Measurements from ENCODE around the gene SLFN14. TPM values are rescaled to one million over a fixed set of nuclear protein-coding genes. Genes with fewer than 3 reads are reported as not detected.
A peak's percentile ranks its signal among the peaks of the same experiment; 100 is the strongest.

SLFN14 gene
- total RNA-seq, 1 donor from 2014 or later: not detected

DNA sequence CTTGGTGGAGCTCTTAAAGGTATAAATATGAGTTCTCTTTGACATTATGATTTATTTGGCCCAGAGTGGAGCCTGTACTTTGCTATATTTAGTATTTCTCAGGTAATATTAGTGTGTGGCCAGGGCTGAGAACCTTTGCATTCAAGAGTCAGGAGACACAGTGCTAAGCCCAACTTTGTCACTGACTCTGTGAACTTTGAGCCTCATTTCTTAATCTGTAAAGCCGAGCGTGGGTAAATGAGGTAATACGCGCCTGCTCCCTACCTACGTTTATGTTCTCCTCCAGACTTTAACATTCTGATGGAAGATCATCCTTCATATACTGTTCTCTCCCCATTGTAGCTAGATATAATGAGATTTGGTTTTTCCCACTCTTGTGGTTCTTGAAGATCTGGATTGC lies 37.0 kb upstream of the SLFN14 start:
- Mint-ChIP-seq H3K4me3 (no peak overlapping the region), H3K36me3 (ENCODE audit: low read depth) (peaks cover 8% of the 10 kb centered on the region), H3K27ac (ENCODE audit: unreplicated experiment) (no peak overlapping the region), H3K27me3 (ENCODE audit: low read depth) (no peaks in the 10 kb centered on the region), H3K4me1 (no peaks in the 10 kb centered on the region), H3K9me3 (no peaks in the 10 kb centered on the region)
- TF ChIP-seq, protein P1, sequence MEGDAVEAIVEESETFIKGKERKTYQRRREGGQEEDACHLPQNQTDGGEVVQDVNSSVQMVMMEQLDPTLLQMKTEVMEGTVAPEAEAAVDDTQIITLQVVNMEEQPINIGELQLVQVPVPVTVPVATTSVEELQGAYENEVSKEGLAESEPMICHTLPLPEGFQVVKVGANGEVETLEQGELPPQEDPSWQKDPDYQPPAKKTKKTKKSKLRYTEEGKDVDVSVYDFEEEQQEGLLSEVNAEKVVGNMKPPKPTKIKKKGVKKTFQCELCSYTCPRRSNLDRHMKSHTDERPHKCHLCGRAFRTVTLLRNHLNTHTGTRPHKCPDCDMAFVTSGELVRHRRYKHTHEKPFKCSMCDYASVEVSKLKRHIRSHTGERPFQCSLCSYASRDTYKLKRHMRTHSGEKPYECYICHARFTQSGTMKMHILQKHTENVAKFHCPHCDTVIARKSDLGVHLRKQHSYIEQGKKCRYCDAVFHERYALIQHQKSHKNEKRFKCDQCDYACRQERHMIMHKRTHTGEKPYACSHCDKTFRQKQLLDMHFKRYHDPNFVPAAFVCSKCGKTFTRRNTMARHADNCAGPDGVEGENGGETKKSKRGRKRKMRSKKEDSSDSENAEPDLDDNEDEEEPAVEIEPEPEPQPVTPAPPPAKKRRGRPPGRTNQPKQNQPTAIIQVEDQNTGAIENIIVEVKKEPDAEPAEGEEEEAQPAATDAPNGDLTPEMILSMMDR (conservative IDR thresholded peaks at IDR 0.05): no peak
- DNase-seq (ENCODE audit: low read depth, low spot score): no peak

DNA sequence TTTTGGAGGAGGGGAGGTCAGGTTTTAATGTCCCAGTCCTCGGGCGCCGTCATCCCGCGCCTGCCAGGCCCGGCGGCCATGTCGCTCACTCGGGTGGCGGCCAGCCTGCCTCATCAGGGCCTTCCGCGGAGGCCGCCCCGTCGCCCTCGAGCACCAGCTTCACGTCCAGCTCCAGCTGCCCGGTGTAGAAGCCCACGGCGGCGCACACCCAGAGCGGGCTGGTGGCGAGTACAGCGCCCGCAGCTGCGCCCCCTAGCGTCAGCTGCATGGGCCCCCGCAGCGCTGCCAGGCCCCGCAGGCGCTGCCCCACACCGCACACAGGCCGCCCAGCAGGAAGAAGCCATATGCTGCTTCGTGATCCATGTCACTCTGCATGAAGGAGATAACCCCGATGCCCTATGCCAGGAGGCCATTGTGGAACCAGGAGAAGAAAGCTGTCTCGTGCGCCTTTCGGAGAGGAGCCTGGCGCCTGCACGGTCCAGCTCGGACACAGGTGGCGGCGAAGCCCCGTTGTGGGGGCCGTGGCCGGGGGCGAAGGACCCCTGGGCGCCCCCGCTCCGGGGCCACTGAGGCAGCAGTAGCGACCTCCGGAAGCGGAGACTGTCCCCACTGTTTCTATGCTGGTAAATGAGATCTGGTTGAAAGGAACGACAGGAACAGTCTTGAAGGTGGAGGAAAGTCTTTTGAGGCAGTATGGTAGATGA lies 36.1 kb upstream of the SLFN14 start:
- Mint-ChIP-seq H3K4me3 (no peak overlapping the region), H3K4me1 (no peaks in the 10 kb centered on the region), H3K9me3 (no peaks in the 10 kb centered on the region), H3K27me3 (ENCODE audit: low read depth) (no peaks in the 10 kb centered on the region), H3K36me3 (ENCODE audit: low read depth) (peaks cover 8% of the 10 kb centered on the region), H3K27ac (ENCODE audit: unreplicated experiment) (no peak overlapping the region)
- TF ChIP-seq, protein P1 (conservative IDR thresholded peaks at IDR 0.05): peak; percentile 17
- no peak for DNase-seq (ENCODE audit: low read depth, low spot score)

DNA sequence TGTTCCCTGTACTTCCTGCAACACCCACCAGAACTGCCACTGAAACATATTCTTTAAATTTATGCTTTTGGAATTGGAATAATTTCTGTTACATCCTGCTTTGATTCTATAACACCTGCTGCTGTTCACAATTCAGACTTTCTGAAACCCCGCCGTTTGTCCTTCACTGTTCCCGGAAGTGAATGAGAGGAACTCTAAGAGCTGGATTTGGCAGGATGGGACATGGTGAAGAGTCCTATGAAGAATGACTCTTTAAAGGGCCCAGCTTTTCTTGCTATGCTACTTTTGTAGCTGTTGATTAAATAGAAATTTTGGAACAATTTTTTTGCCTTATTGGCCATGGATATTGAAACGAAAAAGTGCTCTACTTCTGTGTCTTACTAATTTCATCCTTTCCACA lies 35.5 kb upstream of the SLFN14 start:
- no peak for DNase-seq (ENCODE audit: low read depth, low spot score)
- no peak overlapping the region for H3K4me3 Mint-ChIP-seq
- no peaks in the 10 kb centered on the region for H3K4me1 Mint-ChIP-seq
- no peaks in the 10 kb centered on the region for H3K27me3 Mint-ChIP-seq (ENCODE audit: low read depth)
- peaks cover 8% of the 10 kb centered on the region for H3K36me3 Mint-ChIP-seq (ENCODE audit: low read depth)
- no peak overlapping the region for H3K27ac Mint-ChIP-seq (ENCODE audit: unreplicated experiment)
- H3K9me3 Mint-ChIP-seq: no peaks in the 10 kb centered on the region
- TF ChIP-seq, protein P1 (conservative IDR thresholded peaks at IDR 0.05): no peak

DNA sequence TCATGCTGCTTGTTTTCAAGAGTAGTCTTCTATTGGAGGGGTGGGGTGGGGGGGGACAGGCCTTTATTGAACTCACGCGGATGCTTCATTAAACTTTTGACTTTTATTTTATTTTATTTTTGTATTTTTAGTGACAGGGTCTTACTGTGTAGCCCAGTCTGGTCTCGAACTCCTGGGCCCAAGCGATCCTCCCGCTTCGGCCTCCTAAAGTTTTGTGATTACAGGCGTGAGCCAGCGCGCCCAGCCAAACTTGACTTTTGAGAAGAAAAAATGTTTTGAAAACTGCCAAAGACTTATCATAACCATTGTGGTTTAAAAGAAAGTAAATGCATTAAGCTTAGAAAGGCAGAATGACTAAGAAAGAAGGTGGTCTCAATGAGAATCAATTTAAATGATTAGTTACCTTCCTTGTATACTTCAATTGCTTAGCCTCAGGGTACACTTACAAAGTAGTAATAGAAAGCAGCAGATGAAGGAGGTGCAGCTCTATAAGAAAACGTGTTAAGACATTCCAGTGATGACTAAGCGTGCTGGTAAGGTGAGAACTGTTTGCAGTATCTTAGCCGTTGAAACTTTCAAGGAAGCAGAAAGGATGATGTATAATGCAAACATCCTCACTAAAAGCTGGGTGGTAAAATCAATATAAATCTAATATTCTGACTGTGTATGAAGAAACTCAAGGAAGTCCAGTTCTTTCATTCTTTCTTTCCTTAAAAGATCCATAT lies 27.7 kb upstream of the SLFN14 start:
- TF ChIP-seq, protein P1 (conservative IDR thresholded peaks at IDR 0.05): no peak
- Mint-ChIP-seq H3K9me3 (no peaks in the 10 kb centered on the region), H3K27me3 (ENCODE audit: low read depth) (peaks cover 26% of the 10 kb centered on the region), H3K27ac (ENCODE audit: unreplicated experiment) (no peak overlapping the region), H3K36me3 (ENCODE audit: low read depth) (no peaks in the 10 kb centered on the region), H3K4me1 (peaks cover 32% of the 10 kb centered on the region), H3K4me3 (peak overlapping the region; percentile 98)
- no peak for DNase-seq (ENCODE audit: low read depth, low spot score)

DNA sequence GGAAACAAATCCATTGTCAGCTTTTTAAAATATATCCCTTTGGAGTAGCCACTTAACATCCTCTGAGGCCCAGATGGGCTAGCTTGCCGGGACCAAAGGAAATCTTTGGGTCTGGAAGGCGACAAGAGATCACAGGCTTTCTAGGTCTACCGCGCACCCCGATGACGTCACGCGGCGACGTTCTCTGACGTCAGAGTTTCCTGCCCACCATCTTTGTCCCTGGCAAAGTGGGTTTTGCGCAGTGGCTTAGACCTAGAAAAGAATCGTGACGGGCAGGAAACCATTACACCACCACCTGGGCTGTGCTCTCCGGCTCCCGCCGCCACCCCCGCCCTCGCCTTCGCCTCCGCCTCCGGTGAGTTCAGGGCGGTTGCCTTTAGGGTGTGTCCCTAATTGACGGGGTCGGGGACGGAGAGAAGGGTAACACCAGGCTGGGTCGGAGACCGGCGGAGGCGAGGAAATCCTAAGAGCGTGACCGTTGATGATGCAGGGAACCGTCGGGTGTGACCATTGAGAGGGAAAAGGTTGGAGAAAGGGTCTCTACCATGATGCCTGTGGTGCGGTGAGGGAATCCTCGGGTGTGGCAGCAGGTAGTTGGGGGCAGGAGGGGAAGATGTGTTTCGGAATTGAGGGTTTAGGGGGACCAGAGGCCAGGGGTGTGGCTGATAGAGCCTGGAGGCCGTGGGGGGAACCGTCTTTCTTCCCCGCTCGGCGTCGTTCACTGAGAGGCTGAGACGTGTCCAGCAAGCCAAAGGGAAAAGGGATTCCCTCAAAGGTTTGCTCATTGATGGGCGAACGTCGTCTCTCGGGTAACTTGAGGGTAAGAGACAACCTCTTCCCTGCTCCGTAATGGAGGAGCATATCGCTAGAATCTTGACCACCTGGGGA lies 26.7 kb upstream of the SLFN14 start, which contains the start of gene AP2B1:
AP2B1 (plus strand) TSS at position 249 of the 888 bp plus-strand sequence. CDS start 6,709 bp downstream, outside the sequence.
- DNase-seq (ENCODE audit: low read depth, low spot score): peak; percentile 96
- peak within 1 kb of the TSS; percentile 98 for H3K27ac Mint-ChIP-seq (ENCODE audit: unreplicated experiment)
- no peaks in the 10 kb centered on the region for H3K9me3 Mint-ChIP-seq
- TF ChIP-seq, protein P1 (conservative IDR thresholded peaks at IDR 0.05): no peak
- H3K27me3 Mint-ChIP-seq (ENCODE audit: low read depth): peaks cover 35% of the 10 kb centered on the region
- H3K36me3 Mint-ChIP-seq (ENCODE audit: low read depth): no peaks in the 10 kb centered on the region
- peak within 1 kb of the TSS; percentile 98 for H3K4me3 Mint-ChIP-seq
- H3K4me1 Mint-ChIP-seq: peaks cover 32% of the 10 kb centered on the region

Measured in neural crest cell (in vitro differentiated cells).